Purkinje cell (primary cell): ENCODE results near the gene TEX44. TPM values are rescaled to one million over a fixed set of nuclear protein-coding genes. Genes with fewer than 3 reads are reported as not detected.

Source experiments
- polyA plus RNA-seq: library from polyadenylated mRNA; unstranded; fragments of >200 nt; fragmentation: Nextera tagmentation; gene quantifications from 2 replicates; pipeline ENCODE4 v1.2.1, GENCODE V29; 2014

The TEX44 gene
- polyA plus RNA-seq, result not detected in 2 replicates

DNA sequence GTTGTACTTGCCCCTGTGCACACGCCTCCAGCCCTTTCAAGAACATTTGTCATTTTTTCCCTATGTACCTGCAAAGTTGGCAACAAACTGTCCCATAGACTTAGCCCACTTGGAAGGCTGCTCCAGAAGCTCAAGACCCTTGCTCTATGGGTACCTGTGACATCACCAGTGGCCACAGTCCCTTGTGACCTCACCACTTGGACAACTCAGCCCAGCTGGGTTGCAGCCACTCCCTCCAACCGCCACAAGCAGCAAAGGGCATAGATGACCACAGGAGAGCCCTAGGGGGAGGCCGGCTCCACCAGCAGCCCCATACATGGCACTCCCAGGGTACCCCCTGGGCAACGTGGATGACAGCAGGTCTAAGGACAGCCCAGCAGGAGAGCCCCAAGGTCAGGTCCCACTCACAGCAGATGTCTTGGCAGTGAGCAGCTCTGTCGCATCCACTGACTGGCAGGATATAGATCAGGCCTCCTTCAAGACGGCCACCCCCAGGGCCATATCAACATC is at the start of gene TEX44:
TSS of gene TEX44 (plus strand) at position 229 of the 510 bp plus-strand sequence. CDS start at position 317, 88 bp downstream.

Other genes with a start within 250 kb of the TEX44 start
- not detected in 2 replicates for gene B3GNT7, start 197.2 kb upstream of the TEX44 start, polyA plus RNA-seq
- gene NCL, start 128.4 kb upstream of the TEX44 start, polyA plus RNA-seq, result 261 and 277 TPM in 2 replicates
- not detected in 2 replicates for gene NMUR1, start 62.4 kb upstream of the TEX44 start, polyA plus RNA-seq
- gene PTMA, start 115.7 kb downstream of the TEX44 start, polyA plus RNA-seq, result 236 and 278 TPM in 2 replicates
- 79.0 and 87.7 TPM in 2 replicates for gene PDE6D, start 188.4 kb downstream of the TEX44 start, polyA plus RNA-seq
- 7.3 and 8.7 TPM in 2 replicates for gene COPS7B, start 193.6 kb downstream of the TEX44 start, polyA plus RNA-seq